GDM1 (cell line): ENCODE results near the gene GABBR2.

Source experiments
- DNase-seq: peaks from one replicate; lab custom pipeline; 2025; lab: John Stamatoyannopoulos, UW

The GABBR2 gene

GRCh38 chr9:98570055-98570454, 138.7 kb downstream of the GABBR2 start:
- no peak for DNase-seq

- DNase-seq, result no peak
These were observed 139.2 kb downstream of the GABBR2 start for GRCh38 chr9:98569491-98569890.

- DNase-seq, result no peak
These were observed 139.7 kb downstream of the GABBR2 start for GRCh38 chr9:98568909-98569469.

- no peak for DNase-seq
These were observed 140.4 kb downstream of the GABBR2 start for GRCh38 chr9:98568234-98568908.

GRCh38 chr9:98567540-98568233, 141.0 kb downstream of the GABBR2 start:
- no peak for DNase-seq

GRCh38 chr9:98565152-98566135, 143.3 kb downstream of the GABBR2 start:
- DNase-seq, result no peak

GRCh38 chr9:98564714-98565113, 144.0 kb downstream of the GABBR2 start:
- no peak for DNase-seq

- no peak for DNase-seq
These were observed 144.7 kb downstream of the GABBR2 start for GRCh38 chr9:98563988-98564387.

GRCh38 chr9:98563212-98563907, 145.4 kb downstream of the GABBR2 start:
- DNase-seq, result no peak

GRCh38 chr9:98559561-98559960, 149.2 kb downstream of the GABBR2 start:
- DNase-seq, result no peak

GRCh38 chr9:98558575-98558974, 150.2 kb downstream of the GABBR2 start:
- no peak for DNase-seq

- DNase-seq, result no peak
These were observed 152.2 kb downstream of the GABBR2 start for GRCh38 chr9:98556511-98556910.

- DNase-seq, result no peak
These were observed 152.9 kb downstream of the GABBR2 start for GRCh38 chr9:98555651-98556465.

GRCh38 chr9:98554752-98555151, 154.0 kb downstream of the GABBR2 start:
- no peak for DNase-seq

GRCh38 chr9:98552331-98552730, 156.4 kb downstream of the GABBR2 start:
- no peak for DNase-seq

GRCh38 chr9:98551511-98552286, 157.0 kb downstream of the GABBR2 start:
- no peak for DNase-seq

GRCh38 chr9:98550206-98550820, 158.4 kb downstream of the GABBR2 start:
- no peak for DNase-seq

GRCh38 chr9:98549401-98549800, 159.3 kb downstream of the GABBR2 start:
- no peak for DNase-seq

- no peak for DNase-seq
These were observed 161.1 kb downstream of the GABBR2 start for GRCh38 chr9:98547606-98548005.
